Retinal pigment epithelial cell (primary cell): ENCODE results near the gene COPZ1.

Source experiments
- DNase-seq: peaks from one replicate; pipeline ENCODE4 v3.0.0-alpha.2; 2010; ENCODE audit warnings: low read depth
- H3K4me3 ChIP-seq: 2 replicates; pipeline ENCODE4 v1.5.1; 2011; ENCODE audit warnings: mild to moderate bottlenecking, low read length, control low read depth, moderate library complexity
- TF ChIP-seq, protein P1 (sequence below): conservative IDR thresholded peaks from 2 replicates; pipeline ENCODE4 v1.5.1; 2011; ENCODE audit warnings: low read depth, low read length, control low read depth, inconsistent platforms

The COPZ1 gene

DNA sequence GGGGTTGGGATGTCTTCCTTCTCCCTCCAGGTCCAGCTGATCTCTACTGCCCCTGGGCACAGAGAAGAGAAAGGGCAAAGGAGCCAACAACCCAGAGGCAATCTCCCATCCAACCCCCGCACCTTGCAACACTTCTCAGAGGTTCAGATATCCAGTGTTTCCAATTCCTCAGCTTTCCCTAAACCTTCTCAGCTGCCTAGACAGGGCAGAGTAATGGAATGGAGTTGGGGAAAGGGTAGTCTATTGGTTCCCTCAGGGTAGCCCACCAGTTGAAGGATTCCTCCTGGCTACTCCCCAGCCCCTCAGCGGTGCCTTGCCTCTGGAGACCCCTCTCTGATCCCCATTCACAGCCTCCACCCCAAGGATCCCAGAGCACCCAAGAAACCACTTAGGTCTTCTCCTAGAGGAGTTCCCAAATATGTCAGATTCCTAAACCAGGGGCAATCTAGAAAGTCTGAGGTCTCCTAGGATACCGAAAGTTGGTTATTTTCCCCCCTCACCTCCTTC lies 24.7 kb upstream of the COPZ1 start:
- no peak for DNase-seq
- H3K4me3 ChIP-seq, result peak overlapping the region; percentile 38
- TF ChIP-seq, protein P1, sequence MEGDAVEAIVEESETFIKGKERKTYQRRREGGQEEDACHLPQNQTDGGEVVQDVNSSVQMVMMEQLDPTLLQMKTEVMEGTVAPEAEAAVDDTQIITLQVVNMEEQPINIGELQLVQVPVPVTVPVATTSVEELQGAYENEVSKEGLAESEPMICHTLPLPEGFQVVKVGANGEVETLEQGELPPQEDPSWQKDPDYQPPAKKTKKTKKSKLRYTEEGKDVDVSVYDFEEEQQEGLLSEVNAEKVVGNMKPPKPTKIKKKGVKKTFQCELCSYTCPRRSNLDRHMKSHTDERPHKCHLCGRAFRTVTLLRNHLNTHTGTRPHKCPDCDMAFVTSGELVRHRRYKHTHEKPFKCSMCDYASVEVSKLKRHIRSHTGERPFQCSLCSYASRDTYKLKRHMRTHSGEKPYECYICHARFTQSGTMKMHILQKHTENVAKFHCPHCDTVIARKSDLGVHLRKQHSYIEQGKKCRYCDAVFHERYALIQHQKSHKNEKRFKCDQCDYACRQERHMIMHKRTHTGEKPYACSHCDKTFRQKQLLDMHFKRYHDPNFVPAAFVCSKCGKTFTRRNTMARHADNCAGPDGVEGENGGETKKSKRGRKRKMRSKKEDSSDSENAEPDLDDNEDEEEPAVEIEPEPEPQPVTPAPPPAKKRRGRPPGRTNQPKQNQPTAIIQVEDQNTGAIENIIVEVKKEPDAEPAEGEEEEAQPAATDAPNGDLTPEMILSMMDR, result no peak

DNA sequence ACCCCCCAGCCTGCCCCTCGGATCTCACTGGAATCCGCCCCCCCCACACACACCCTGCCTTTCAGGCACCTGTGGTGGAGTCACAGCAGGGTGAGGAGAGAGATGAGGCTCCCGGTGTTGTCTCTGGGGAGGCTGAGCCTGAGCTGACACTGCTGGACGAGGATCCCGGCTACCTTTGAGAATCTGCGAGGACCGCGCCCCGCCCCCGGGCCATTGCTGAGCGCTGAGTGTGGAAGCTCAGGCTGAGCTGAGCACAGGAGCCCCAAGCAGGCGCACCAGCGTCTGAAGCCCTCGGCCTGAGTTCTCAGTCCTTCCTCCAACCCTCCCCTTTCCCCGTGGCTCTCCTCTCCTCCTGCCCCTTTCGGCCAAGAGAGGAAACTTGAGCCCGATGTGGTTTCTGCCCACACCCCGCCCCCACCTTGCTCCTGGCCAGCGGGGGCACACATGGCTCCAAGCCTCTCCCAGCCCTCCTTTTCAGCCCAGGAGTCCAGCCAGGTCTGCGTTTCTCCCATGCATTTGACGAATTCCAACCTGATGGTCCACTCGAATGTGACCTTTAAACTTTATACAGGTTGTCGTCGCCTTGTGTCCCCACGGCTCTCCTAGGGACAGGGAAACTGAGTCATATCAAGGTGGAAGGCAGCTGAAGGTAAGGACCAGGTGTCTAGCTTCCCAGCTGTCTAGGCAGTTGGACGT lies 24.1 kb upstream of the COPZ1 start, which contains the start of gene NFE2:
Gene NFE2 (minus strand): TSS at position 284 of the 696 bp plus-strand sequence. CDS start 5,767 bp downstream, outside the sequence.
- H3K4me3 ChIP-seq, result peak within 1 kb of the TSS; percentile 38
- TF ChIP-seq, protein P1, result peak; percentile 15
- no peak for DNase-seq

DNA sequence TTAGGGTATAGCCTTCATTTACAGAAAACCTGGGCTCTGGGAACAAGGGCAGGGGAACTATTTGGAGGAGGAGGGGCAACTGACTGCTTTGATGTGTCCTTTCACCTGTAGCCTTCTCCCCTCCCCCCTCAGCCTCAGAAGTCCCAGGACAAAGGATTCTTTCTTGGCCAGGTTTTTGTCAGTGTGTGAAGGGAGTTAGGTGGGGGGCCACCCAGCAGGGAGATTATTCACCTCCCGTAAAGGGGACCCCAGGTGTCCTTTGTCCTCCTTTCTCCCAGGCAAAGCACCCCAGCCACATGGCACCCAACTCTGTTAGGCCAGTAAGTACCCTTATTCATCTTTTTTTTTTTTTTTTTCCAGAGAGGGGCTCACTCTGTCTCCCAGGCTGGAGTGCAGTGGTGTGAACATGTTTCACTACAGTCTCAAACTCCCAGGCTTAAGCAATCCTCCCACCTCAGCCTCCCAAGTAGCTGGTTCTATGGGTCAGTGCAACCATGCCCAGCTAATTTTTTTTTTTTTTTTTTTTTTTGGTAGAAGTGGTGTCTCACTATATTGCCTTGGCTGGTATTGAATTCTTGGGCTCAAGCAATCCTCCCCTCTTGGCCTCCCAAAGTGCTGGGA lies 23.4 kb upstream of the COPZ1 start:
- TF ChIP-seq, protein P1, result no peak
- DNase-seq, result no peak
- no peak overlapping the region for H3K4me3 ChIP-seq

GRCh38 chr12:54303640-54304039 lies 21.3 kb upstream of the COPZ1 start:
- DNase-seq, result no peak
- H3K4me3 ChIP-seq, result no peak overlapping the region
- TF ChIP-seq, protein P1, result no peak

GRCh38 chr12:54304187-54304810 lies 20.6 kb upstream of the COPZ1 start:
- no peak overlapping the region for H3K4me3 ChIP-seq
- DNase-seq, result no peak
- TF ChIP-seq, protein P1, result no peak

GRCh38 chr12:54306925-54307741 lies 17.8 kb upstream of the COPZ1 start:
- TF ChIP-seq, protein P1, result no peak
- peak; percentile 46 for DNase-seq
- H3K4me3 ChIP-seq, result no peak overlapping the region
